ENCODE data around the gene KIF14. TPM values are rescaled to one million over a fixed set of nuclear protein-coding genes. Genes with fewer than 3 reads are reported as not detected.

Gene KIF14
- total and polyA plus RNA-seq, 2 of the 8 experiments (the other 6 are each of a cell fraction or from before 2014, with no cell fraction given): 2.6 to 23.3 TPM

GRCh38 chr1:200610846-200611245 is 9.7 kb downstream of the KIF14 start:
- no peak overlapping the region for H2BK120ac ChIP-seq (replicated peaks; ENCODE audit: low read depth, low read length)
- no peak overlapping the region for H3K9ac ChIP-seq (replicated peaks in 1 of 4; ENCODE audit: extremely low read depth in 1 of 4, low read depth in 3 of 4, low read length in 3 of 4)
- H2AK5ac ChIP-seq (ENCODE audit: low read depth, low read length): no peak overlapping the region
- no peak overlapping the region for H3K4ac ChIP-seq (replicated peaks; ENCODE audit: insufficient read length, low read depth, low read length)
- no peak overlapping the region for H2AFZ ChIP-seq (ENCODE audit: low read length)
- CTCF ChIA-PET (ENCODE audit: partially characterized antibody): interaction anchor here (0.9 to 1.2 kb wide), 2 partner anchors 11 to 191 kb away, joined by 3 to 4 read pairs; no protein-coding TSS in a partner anchor
- no peak overlapping the region for H2BK15ac ChIP-seq (ENCODE audit: low read length)
- H3K23me2 ChIP-seq (ENCODE audit: low read depth, low read length): no peaks in the 10 kb centered on the region
- FAIRE-seq (no peak), DNase-seq (ENCODE audit: low read depth in 1 of 2, low spot score in 2 of 2) (no peak)
- H3K4me2 ChIP-seq (ENCODE audit: insufficient read depth in 1 of 2, low read depth in 2 of 2, low read length in 2 of 2): no peak overlapping the region
- WGBS, 2 experiments (ENCODE audit: extremely low coverage in 1 of 2, insufficient coverage in 1 of 2, insufficient read length in 1 of 2, insufficient replicate concordance in 2 of 2, low coverage in 1 of 2, low lambda C conversion rate in 2 of 2, missing lambda C conversion rate in 1 of 2): 81% methylated on average over 2 of the region's 2 CpGs; no CpG with 5 or more reads in 1 of the 2 experiments
- no peak overlapping the region for H4K5ac ChIP-seq (ENCODE audit: insufficient read length, low read depth, low read length)
- no peak overlapping the region for H2BK5ac ChIP-seq (ENCODE audit: low read depth, low read length)
- no peak overlapping the region for H3K18ac ChIP-seq (ENCODE audit: extremely low read depth, low read length)
- no peak overlapping the region for H2BK12ac ChIP-seq (ENCODE audit: low read depth, low read length)
- no peak overlapping the region for H3K4me3 ChIP-seq (ENCODE audit: extremely low read depth in 1 of 4, insufficient read depth in 2 of 4, low read depth in 3 of 4, low read length in 4 of 4)
- H3K23ac ChIP-seq (ENCODE audit: insufficient read length): no peak overlapping the region
- POLR2A ChIA-PET (ENCODE audit: partially characterized antibody): interaction anchor here (0.5 to 1.9 kb wide), 4 partner anchors 10 to 526 kb away, joined by 3 to 5 read pairs (median 4); partner anchors contain the start of gene KIF14
- no peak overlapping the region for H2BK20ac ChIP-seq (ENCODE audit: low read length)
- H3K27me3 ChIP-seq (replicated peaks in 1 of 4; ENCODE audit: control insufficient read depth in 3 of 4, extremely low read depth in 1 of 4, insufficient read depth in 3 of 4, low read length in 3 of 4): no peaks in the 10 kb centered on the region
- H4K20me1 ChIP-seq (replicated peaks in 1 of 2; ENCODE audit: control insufficient read depth in 1 of 2, insufficient read depth in 2 of 2, low read length in 2 of 2): no peaks in the 10 kb centered on the region
- no peak overlapping the region for H3K27ac ChIP-seq (ENCODE audit: low read depth, low read length)
- H4K91ac ChIP-seq (replicated peaks; ENCODE audit: insufficient read length, low read length): no peak overlapping the region
- H3K14ac ChIP-seq (ENCODE audit: insufficient read length): no peak overlapping the region
- no peak overlapping the region for H4K8ac ChIP-seq (ENCODE audit: extremely low read depth, insufficient read depth, low read length)
- H3K36me3 ChIP-seq (ENCODE audit: control insufficient read depth in 2 of 4, insufficient read depth in 4 of 4, low read length in 3 of 4): peaks cover 5 to 60% (median 28%) of the 10 kb centered on the region in 4 experiments; a peak in 7 of 8 replicates
- no peaks in the 10 kb centered on the region for H3K79me1 ChIP-seq (ENCODE audit: low read depth, low read length)
- no peaks in the 10 kb centered on the region for H3K79me2 ChIP-seq (ENCODE audit: control insufficient read depth in 1 of 2, insufficient read depth in 2 of 2, low read length in 2 of 2)
- H3K56ac ChIP-seq (replicated peaks; ENCODE audit: insufficient read length, low read depth, low read length): no peak overlapping the region
- no peaks in the 10 kb centered on the region for H3K4me1 ChIP-seq (replicated peaks in 1 of 4; ENCODE audit: control insufficient read depth in 3 of 4, insufficient read depth in 4 of 4, low read length in 3 of 4)
- no peaks in the 10 kb centered on the region for H3K9me3 ChIP-seq (ENCODE audit: insufficient read depth in 2 of 2, low read depth in 1 of 2, low read length in 1 of 2)
- TF ChIP-seq SIN3A (conservative IDR thresholded peaks at IDR 0.05 in 1 of 2, IDR thresholded peaks at IDR 0.05 in 1 of 2; ENCODE audit: low read depth in 1 of 2, low read length in 2 of 2) (no peak), JUND (IDR thresholded peaks at IDR 0.05; ENCODE audit: low read length) (no peak), TAF1 (IDR thresholded peaks at IDR 0.05; ENCODE audit: low read depth, low read length) (no peak), ZNF274 (IDR thresholded peaks at IDR 0.05; ENCODE audit: borderline replicate concordance, extremely low read depth, low read length) (no peak), NRF1 (IDR thresholded peaks at IDR 0.05; ENCODE audit: low read depth, low read length) (no peak), KDM5A (IDR thresholded peaks at IDR 0.05; ENCODE audit: low read length) (no peak), RXRA (IDR thresholded peaks at IDR 0.05; ENCODE audit: insufficient read depth, low read depth, low read length) (no peak), RFX5 (IDR thresholded peaks at IDR 0.05; ENCODE audit: borderline replicate concordance, low read depth, low read length) (no peak), SIRT6 (IDR thresholded peaks at IDR 0.05; ENCODE audit: low read length) (no peak)

Data from H1 (cell line).